Measurements from ENCODE around the gene ADAM22. TPM values are rescaled to one million over a fixed set of nuclear protein-coding genes. Genes with fewer than 3 reads are reported as not detected.

Gene ADAM22
- total and polyA plus RNA-seq, 7 donors = under 0.01 to 3.5 (median 1.4) TPM

DNA sequence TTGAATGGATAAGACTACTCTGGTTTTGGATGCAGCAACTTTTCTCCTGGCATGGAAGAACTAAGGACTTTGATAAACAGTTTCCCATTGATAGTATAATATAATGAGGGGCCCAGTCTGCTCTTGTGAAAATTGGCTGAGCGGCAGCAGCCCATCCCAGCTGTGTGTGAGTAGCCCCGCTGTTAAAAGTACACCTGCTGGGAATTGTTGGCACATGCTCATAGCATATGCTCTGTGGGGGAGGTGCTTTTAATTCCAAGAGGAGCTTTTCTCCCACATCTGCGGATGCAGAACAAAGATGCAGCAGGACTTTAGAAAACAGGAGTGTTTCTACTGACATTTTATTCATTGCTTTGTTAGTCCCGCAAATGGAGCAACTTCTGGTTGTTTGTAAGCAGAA lies 266.7 kb downstream of the ADAM22 start:
- TF ChIP-seq POLR2A (IDR thresholded peaks at IDR 0.05) = no peak
- TF ChIP-seq EP300 (IDR thresholded peaks at IDR 0.05) = no peak
- TF ChIP-seq, protein P1, sequence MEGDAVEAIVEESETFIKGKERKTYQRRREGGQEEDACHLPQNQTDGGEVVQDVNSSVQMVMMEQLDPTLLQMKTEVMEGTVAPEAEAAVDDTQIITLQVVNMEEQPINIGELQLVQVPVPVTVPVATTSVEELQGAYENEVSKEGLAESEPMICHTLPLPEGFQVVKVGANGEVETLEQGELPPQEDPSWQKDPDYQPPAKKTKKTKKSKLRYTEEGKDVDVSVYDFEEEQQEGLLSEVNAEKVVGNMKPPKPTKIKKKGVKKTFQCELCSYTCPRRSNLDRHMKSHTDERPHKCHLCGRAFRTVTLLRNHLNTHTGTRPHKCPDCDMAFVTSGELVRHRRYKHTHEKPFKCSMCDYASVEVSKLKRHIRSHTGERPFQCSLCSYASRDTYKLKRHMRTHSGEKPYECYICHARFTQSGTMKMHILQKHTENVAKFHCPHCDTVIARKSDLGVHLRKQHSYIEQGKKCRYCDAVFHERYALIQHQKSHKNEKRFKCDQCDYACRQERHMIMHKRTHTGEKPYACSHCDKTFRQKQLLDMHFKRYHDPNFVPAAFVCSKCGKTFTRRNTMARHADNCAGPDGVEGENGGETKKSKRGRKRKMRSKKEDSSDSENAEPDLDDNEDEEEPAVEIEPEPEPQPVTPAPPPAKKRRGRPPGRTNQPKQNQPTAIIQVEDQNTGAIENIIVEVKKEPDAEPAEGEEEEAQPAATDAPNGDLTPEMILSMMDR (IDR thresholded peaks at IDR 0.05) = no peak
- Histone ChIP-seq H3K9me3 (no peaks in the 10 kb centered on the region), H3K36me3 (peaks cover 0 to 39% (median 4%) of the 10 kb centered on the region in 4 donors), H3K27ac (no peak overlapping the region), H3K4me3 (no peak overlapping the region), H3K27me3 (no peaks in the 10 kb centered on the region), H3K4me1 (no peaks in the 10 kb centered on the region)
- intact Hi-C loops (cut with DNase I) = no loop called here
- WGBS, 2 donors = 28 to 59% methylated on average over 4 of the region's 4 CpGs
- no peak for DNase-seq

DNA sequence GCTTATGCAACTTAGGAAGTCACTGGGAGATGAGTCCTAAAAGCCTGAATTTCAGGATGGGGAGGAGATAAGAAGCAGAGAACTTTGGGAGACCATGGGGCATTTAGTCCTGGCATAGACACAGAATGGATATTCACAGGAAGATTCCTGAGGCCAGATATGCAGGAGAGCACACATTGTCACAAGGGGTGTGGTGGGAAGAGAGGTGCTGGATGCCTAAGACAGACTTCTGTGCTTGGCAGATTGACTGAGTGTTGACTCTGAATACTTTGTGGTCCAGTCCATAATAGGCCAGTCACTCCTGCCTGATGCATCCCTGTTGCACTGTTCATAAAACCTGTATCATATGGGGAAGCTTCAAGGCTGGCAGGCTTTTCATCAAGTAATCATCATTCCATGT lies 267.3 kb downstream of the ADAM22 start:
- TF ChIP-seq EP300 (IDR thresholded peaks at IDR 0.05) (no peak), POLR2A (IDR thresholded peaks at IDR 0.05) (no peak), POLR2AphosphoS5 (IDR thresholded peaks at IDR 0.05) (no peak)
- TF ChIP-seq, protein P1 (IDR thresholded peaks at IDR 0.05) = no peak
- Histone ChIP-seq H3K4me3 (no peak overlapping the region), H3K9me3 (no peaks in the 10 kb centered on the region), H3K4me1 (no peaks in the 10 kb centered on the region), H3K36me3 (peaks cover 0 to 44% (median 7%) of the 10 kb centered on the region in 4 donors), H3K27ac (no peak overlapping the region), H3K27me3 (no peaks in the 10 kb centered on the region)
- no peak for DNase-seq
- intact Hi-C loops (cut with DNase I) = no loop called here

DNA sequence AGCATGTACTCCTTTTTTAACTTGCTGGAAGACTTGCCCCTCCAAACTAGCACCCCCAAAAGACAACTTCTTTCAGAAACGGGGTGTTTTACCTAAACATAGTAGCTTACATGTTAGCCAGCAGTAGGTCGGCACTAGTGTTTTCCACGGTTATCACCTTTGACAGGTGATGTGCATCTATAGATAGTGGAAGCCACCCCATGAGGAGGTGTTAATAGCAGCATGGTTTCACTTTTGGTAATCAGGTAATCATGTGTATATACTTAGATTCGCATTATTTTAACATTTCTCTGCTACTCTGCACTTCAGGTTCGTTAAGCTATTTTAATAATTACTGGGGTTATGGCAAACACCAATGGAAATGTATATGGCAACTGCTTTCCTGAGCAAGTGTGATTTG lies 268.2 kb downstream of the ADAM22 start:
- intact Hi-C loops (cut with DNase I) = no loop called here
- no peak for DNase-seq
- peaks cover 0 to 54% (median 10%) of the 10 kb centered on the region in 4 donors for H3K36me3 ChIP-seq
- no peaks in the 10 kb centered on the region for H3K4me1 ChIP-seq
- H3K4me3 ChIP-seq = no peak overlapping the region
- H3K9me3 ChIP-seq = no peaks in the 10 kb centered on the region
- no peak overlapping the region for H3K27ac ChIP-seq
- TF ChIP-seq POLR2A (IDR thresholded peaks at IDR 0.05) = no peak
- TF ChIP-seq, protein P1 (IDR thresholded peaks at IDR 0.05) = no peak
- TF ChIP-seq POLR2AphosphoS5 (IDR thresholded peaks at IDR 0.05) = no peak
- no peaks in the 10 kb centered on the region for H3K27me3 ChIP-seq
- 63 to 77% methylated on average over 5 of the region's 5 CpGs for WGBS, 2 donors

DNA sequence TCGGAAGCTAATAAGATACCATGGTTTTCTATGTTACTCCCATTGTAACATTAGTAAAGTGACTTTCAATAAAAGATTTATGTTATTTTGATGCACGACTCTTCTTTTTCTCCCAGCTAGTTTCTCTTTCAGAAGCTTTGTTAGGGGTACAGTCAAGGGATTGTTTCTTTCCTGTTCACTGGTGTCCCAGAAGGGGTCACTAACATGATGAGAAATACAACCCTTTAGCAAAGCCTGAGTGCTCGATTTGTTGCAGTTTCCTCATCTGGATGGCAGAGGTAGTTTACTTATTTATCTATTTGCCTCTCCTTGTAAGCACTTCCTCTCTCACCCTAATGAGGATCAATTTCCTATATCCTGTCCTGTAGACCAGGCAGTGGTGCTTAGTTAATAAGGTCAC lies 268.7 kb downstream of the ADAM22 start:
- H3K9me3 ChIP-seq = no peaks in the 10 kb centered on the region
- no peak for DNase-seq
- 43 to 73% methylated on average over 3 of the region's 3 CpGs for WGBS, 2 donors
- no peak overlapping the region for H3K27ac ChIP-seq
- no peak overlapping the region for H3K4me3 ChIP-seq
- no peaks in the 10 kb centered on the region for H3K27me3 ChIP-seq
- peaks cover 0 to 59% (median 15%) of the 10 kb centered on the region in 4 donors for H3K36me3 ChIP-seq
- no peaks in the 10 kb centered on the region for H3K4me1 ChIP-seq
- TF ChIP-seq, protein P1 (IDR thresholded peaks at IDR 0.05) = no peak
- no peak for TF ChIP-seq EP300 (IDR thresholded peaks at IDR 0.05)
- TF ChIP-seq POLR2AphosphoS5 (IDR thresholded peaks at IDR 0.05) = no peak
- no peak for TF ChIP-seq POLR2A (IDR thresholded peaks at IDR 0.05)
- intact Hi-C loops (cut with DNase I) = no loop called here

DNA sequence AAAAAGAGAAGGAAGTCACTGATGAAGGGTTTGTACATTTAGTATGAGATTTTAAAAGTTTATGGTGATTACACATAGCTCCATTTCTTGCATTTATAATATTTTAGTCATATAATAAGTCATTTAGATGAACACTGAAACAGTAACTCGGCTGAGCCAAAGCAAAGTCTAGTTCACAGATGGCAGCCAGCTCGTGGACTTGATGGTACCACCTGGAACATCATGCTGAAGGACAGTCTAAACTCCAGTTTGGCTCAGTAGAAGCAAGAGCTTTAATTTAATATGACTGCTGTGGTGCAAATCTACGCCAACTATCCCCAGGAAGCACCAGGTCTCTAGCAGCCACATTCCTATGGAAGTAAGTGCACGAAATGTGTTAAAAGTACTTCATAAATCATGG lies 269.4 kb downstream of the ADAM22 start:
- TF ChIP-seq EP300 (IDR thresholded peaks at IDR 0.05) = no peak
- DNase-seq = no peak
- no peaks in the 10 kb centered on the region for H3K4me1 ChIP-seq
- H3K9me3 ChIP-seq = no peaks in the 10 kb centered on the region
- WGBS, 2 donors = 68 to 87% methylated on average over 4 of the region's 4 CpGs
- H3K27me3 ChIP-seq = no peaks in the 10 kb centered on the region
- H3K27ac ChIP-seq = no peak overlapping the region
- H3K4me3 ChIP-seq = no peak overlapping the region
- peaks cover 0 to 65% (median 21%) of the 10 kb centered on the region in 4 donors for H3K36me3 ChIP-seq
- intact Hi-C loops (cut with DNase I) = no loop called here
